ENCODE data around the gene REEP5.
"Not testable (repeated sequence)": the region's sequence is repeated elsewhere in the genome, so short reads cannot be mapped to it uniquely, and the experiment has no call there.

REEP5 gene

GRCh38 chr5:112933105-112933504, 11.1 kb upstream of the REEP5 start:
- DNase-seq (ENCODE audit: low spot score): no peak

- no peak for DNase-seq (ENCODE audit: low spot score)
These were observed 9.4 kb upstream of the REEP5 start for GRCh38 chr5:112931473-112931872.

- DNase-seq (ENCODE audit: low spot score): no peak
These were observed 8.0 kb upstream of the REEP5 start for GRCh38 chr5:112930082-112930344.

- no peak for DNase-seq (ENCODE audit: low spot score)
These were observed 7.5 kb upstream of the REEP5 start for GRCh38 chr5:112929336-112930081.

- DNase-seq (ENCODE audit: low spot score): no peak
These were observed 2.0 kb upstream of the REEP5 start for GRCh38 chr5:112923988-112924387.

- no peak for DNase-seq (ENCODE audit: low spot score)
These were observed 1.3 kb upstream of the REEP5 start for GRCh38 chr5:112923148-112923917.

GRCh38 chr5:112921026-112921832, 798 bp downstream of the REEP5 start:
- peak; percentile 72 for DNase-seq (ENCODE audit: low spot score)

- no peak for DNase-seq (ENCODE audit: low spot score)
These were observed 2.1 kb downstream of the REEP5 start for GRCh38 chr5:112919972-112920371.

GRCh38 chr5:112918679-112919078, 3.3 kb downstream of the REEP5 start:
- no peak for DNase-seq (ENCODE audit: low spot score)

- no peak for DNase-seq (ENCODE audit: low spot score)
These were observed 3.9 kb downstream of the REEP5 start for GRCh38 chr5:112918136-112918535.

GRCh38 chr5:112917453-112917995, 4.5 kb downstream of the REEP5 start:
- DNase-seq (ENCODE audit: low spot score): no peak

- DNase-seq (ENCODE audit: low spot score): no peak
These were observed 6.2 kb downstream of the REEP5 start for GRCh38 chr5:112915831-112916230.

- DNase-seq (ENCODE audit: low spot score): peak; percentile 27
These were observed 7.4 kb downstream of the REEP5 start for GRCh38 chr5:112914584-112914983.

GRCh38 chr5:112910529-112910928, 11.5 kb downstream of the REEP5 start:
- no peak for DNase-seq (ENCODE audit: low spot score)

- no peak for DNase-seq (ENCODE audit: low spot score)
These were observed 13.2 kb downstream of the REEP5 start for GRCh38 chr5:112908854-112909253.

GRCh38 chr5:112907166-112907631, 14.8 kb downstream of the REEP5 start:
- DNase-seq (ENCODE audit: low spot score): no peak

GRCh38 chr5:112906637-112907036, 15.4 kb downstream of the REEP5 start:
- DNase-seq (ENCODE audit: low spot score): no peak

GRCh38 chr5:112904996-112905395, 17.0 kb downstream of the REEP5 start:
- not testable (repeated sequence) for DNase-seq (ENCODE audit: low spot score)

- DNase-seq (ENCODE audit: low spot score): no peak
These were observed 19.5 kb downstream of the REEP5 start for GRCh38 chr5:112902561-112902960.

GRCh38 chr5:112895682-112896081, 26.3 kb downstream of the REEP5 start:
- no peak for DNase-seq (ENCODE audit: low spot score)

- no peak for DNase-seq (ENCODE audit: low spot score)
These were observed 29.3 kb downstream of the REEP5 start for GRCh38 chr5:112892776-112893175.

- not testable (repeated sequence) for DNase-seq (ENCODE audit: low spot score)
These were observed 30.0 kb downstream of the REEP5 start for GRCh38 chr5:112892066-112892465.

Data from hepatic stellate cell (primary cell).